ENCODE data around the gene EBF3. TPM values are rescaled to one million over a fixed set of nuclear protein-coding genes. Genes with fewer than 3 reads are reported as not detected.

The EBF3 gene
- total RNA-seq, 1 experiment from 2014 or later: not detected

DNA sequence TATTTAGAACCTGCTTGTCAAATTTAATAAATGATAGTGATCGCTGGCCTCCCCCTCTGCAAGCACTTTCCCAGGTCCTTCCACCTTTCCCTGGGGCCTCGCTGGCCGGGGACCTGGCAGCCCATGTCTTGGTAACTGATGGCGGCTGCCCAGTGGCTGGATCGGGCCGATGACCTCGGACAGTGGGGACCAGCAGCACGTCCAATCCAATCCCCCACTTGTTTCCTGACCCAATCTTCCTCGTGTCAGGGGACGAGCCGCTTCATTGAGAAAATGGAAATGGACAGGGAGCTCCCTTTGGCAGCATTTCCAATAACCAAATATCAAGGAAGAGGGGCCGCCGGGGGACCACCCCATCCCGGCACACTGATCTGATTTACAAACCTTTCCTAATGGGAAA, 17.2 kb downstream of the EBF3 start:
- Mint-ChIP-seq H3K4me1 (ENCODE audit: insufficient read depth, unreplicated experiment) (no peaks in the 10 kb centered on the region), H3K4me3 (ENCODE audit: unreplicated experiment) (no peak overlapping the region), H3K27me3 (ENCODE audit: insufficient read depth, unreplicated experiment) (no peaks in the 10 kb centered on the region), H3K36me3 (ENCODE audit: insufficient read depth, unreplicated experiment) (no peaks in the 10 kb centered on the region), H3K27ac (ENCODE audit: low read depth, unreplicated experiment) (no peak overlapping the region), H3K9me3 (ENCODE audit: unreplicated experiment) (no peaks in the 10 kb centered on the region)
- POLR2A ChIA-PET: no interaction called here
- CTCF ChIA-PET: interaction anchor here (0.6 to 0.7 kb wide), 2 partner anchors 27 to 288 kb away, joined by 3 read pairs; no protein-coding TSS in a partner anchor
- TF ChIP-seq, protein P1, sequence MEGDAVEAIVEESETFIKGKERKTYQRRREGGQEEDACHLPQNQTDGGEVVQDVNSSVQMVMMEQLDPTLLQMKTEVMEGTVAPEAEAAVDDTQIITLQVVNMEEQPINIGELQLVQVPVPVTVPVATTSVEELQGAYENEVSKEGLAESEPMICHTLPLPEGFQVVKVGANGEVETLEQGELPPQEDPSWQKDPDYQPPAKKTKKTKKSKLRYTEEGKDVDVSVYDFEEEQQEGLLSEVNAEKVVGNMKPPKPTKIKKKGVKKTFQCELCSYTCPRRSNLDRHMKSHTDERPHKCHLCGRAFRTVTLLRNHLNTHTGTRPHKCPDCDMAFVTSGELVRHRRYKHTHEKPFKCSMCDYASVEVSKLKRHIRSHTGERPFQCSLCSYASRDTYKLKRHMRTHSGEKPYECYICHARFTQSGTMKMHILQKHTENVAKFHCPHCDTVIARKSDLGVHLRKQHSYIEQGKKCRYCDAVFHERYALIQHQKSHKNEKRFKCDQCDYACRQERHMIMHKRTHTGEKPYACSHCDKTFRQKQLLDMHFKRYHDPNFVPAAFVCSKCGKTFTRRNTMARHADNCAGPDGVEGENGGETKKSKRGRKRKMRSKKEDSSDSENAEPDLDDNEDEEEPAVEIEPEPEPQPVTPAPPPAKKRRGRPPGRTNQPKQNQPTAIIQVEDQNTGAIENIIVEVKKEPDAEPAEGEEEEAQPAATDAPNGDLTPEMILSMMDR (IDR thresholded peaks at IDR 0.05; ENCODE audit: unreplicated experiment): no peak
- DNase-seq (ENCODE audit: unreplicated experiment): no peak
- intact Hi-C loops (cut with micrococcal nuclease): no loop called here
- no TSS peak for BruUV-seq (replicated peaks)

GRCh38 chr10:129945941-129946760, 17.9 kb downstream of the EBF3 start:
- BruUV-seq (replicated peaks): no TSS peak
- TF ChIP-seq, protein P1 (IDR thresholded peaks at IDR 0.05; ENCODE audit: unreplicated experiment): no peak
- Mint-ChIP-seq H3K9me3 (ENCODE audit: unreplicated experiment) (no peaks in the 10 kb centered on the region), H3K4me3 (ENCODE audit: unreplicated experiment) (no peak overlapping the region), H3K27ac (ENCODE audit: low read depth, unreplicated experiment) (no peak overlapping the region), H3K4me1 (ENCODE audit: insufficient read depth, unreplicated experiment) (no peaks in the 10 kb centered on the region), H3K36me3 (ENCODE audit: insufficient read depth, unreplicated experiment) (no peaks in the 10 kb centered on the region), H3K27me3 (ENCODE audit: insufficient read depth, unreplicated experiment) (no peaks in the 10 kb centered on the region)
- intact Hi-C loops (cut with micrococcal nuclease): no loop called here
- ChIA-PET POLR2A (no interaction called here), CTCF (interaction anchor here (0.6 kb wide), 1 partner anchor 28 kb away, joined by 3 read pairs; no protein-coding TSS in a partner anchor)
- DNase-seq (ENCODE audit: unreplicated experiment): no peak

DNA sequence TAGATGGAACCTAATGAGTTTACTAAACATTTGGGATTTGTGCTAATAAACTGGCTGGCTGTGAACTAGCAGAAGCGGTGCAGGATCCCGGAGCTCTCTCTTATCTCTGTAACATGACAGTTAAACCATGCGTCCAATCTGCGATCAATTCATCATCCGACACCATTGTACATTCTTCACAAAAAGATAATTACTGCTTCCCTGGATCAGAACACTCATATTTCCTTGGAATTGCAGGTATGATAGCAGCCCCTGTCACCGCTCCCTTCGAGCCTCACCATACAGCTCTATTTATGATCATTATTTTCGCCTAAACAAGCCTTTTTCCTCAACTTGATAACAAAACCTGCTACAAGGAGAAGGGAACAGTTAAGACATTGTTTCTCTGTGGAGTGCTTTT, 18.5 kb downstream of the EBF3 start:
- no peak overlapping the region for H3K4me3 Mint-ChIP-seq (ENCODE audit: unreplicated experiment)
- no peak overlapping the region for H3K27ac Mint-ChIP-seq (ENCODE audit: low read depth, unreplicated experiment)
- ChIA-PET CTCF (no interaction called here), POLR2A (no interaction called here)
- BruUV-seq (replicated peaks): no TSS peak
- TF ChIP-seq, protein P1 (IDR thresholded peaks at IDR 0.05; ENCODE audit: unreplicated experiment): no peak
- no peak for DNase-seq (ENCODE audit: unreplicated experiment)
- no peaks in the 10 kb centered on the region for H3K9me3 Mint-ChIP-seq (ENCODE audit: unreplicated experiment)
- intact Hi-C loops (cut with micrococcal nuclease): no loop called here
- no peaks in the 10 kb centered on the region for H3K27me3 Mint-ChIP-seq (ENCODE audit: insufficient read depth, unreplicated experiment)
- no peaks in the 10 kb centered on the region for H3K36me3 Mint-ChIP-seq (ENCODE audit: insufficient read depth, unreplicated experiment)
- no peaks in the 10 kb centered on the region for H3K4me1 Mint-ChIP-seq (ENCODE audit: insufficient read depth, unreplicated experiment)

GRCh38 chr10:129945064-129945463, 19.0 kb downstream of the EBF3 start:
- no peak overlapping the region for H3K27ac Mint-ChIP-seq (ENCODE audit: low read depth, unreplicated experiment)
- H3K9me3 Mint-ChIP-seq (ENCODE audit: unreplicated experiment): no peaks in the 10 kb centered on the region
- no peaks in the 10 kb centered on the region for H3K36me3 Mint-ChIP-seq (ENCODE audit: insufficient read depth, unreplicated experiment)
- POLR2A ChIA-PET: no interaction called here
- TF ChIP-seq, protein P1 (IDR thresholded peaks at IDR 0.05; ENCODE audit: unreplicated experiment): no peak
- CTCF ChIA-PET: no interaction called here
- H3K27me3 Mint-ChIP-seq (ENCODE audit: insufficient read depth, unreplicated experiment): no peaks in the 10 kb centered on the region
- no peak for DNase-seq (ENCODE audit: unreplicated experiment)
- BruUV-seq (replicated peaks): no TSS peak
- no peak overlapping the region for H3K4me3 Mint-ChIP-seq (ENCODE audit: unreplicated experiment)
- no peaks in the 10 kb centered on the region for H3K4me1 Mint-ChIP-seq (ENCODE audit: insufficient read depth, unreplicated experiment)
- intact Hi-C loops (cut with micrococcal nuclease): no loop called here
